OCI-M2 (cell line): Measurements from ENCODE around the gene R3HCC1L.
"Not testable (repeated sequence)": the region's sequence is repeated elsewhere in the genome, so short reads cannot be mapped to it uniquely, and the experiment has no call there.

Experiments used
- DNase-seq: peaks from one replicate; lab custom pipeline; 2025; ENCODE audit not compliant: unreplicated experiment; lab: John Stamatoyannopoulos, UW

R3HCC1L gene

DNA sequence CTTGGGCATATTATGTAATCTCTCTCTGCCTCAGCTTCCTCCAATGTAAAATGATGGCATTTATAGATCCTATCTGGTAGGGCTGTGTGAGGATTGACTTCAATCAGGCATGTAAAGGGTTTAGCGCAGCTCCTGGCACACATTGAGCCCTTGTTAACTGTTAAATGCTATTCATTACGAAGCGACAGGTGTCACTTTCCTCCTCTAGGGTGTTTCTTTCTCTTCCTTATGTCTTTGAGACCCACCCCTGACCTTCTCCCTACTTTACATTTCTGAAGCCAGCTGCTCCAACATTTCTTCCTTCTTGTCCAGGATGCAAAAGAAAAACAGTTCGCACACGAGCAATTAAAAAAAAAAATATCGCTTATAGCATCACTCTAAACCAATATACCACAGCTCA lies 5.7 kb upstream of the R3HCC1L start:
- DNase-seq = no peak

DNA sequence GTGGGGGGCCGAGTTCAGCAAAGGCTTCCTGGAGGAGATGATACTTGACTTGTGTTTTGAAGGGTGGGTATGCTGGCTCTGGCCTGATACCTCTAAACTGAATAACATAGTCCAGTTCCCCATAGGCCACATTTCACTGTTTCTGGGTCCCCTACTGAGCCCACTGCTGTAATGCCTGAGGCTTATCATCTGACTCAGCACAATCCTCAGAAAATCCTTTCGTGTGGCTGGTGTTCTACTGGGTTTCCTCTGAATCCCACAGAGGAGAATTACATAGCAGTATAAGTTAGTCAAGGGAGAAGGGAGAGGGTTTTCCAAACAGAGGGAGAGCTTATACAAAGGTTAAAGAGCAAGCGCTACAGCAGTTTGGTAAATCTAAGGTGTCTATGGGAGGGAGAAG lies 2.8 kb upstream of the R3HCC1L start:
- no peak for DNase-seq

DNA sequence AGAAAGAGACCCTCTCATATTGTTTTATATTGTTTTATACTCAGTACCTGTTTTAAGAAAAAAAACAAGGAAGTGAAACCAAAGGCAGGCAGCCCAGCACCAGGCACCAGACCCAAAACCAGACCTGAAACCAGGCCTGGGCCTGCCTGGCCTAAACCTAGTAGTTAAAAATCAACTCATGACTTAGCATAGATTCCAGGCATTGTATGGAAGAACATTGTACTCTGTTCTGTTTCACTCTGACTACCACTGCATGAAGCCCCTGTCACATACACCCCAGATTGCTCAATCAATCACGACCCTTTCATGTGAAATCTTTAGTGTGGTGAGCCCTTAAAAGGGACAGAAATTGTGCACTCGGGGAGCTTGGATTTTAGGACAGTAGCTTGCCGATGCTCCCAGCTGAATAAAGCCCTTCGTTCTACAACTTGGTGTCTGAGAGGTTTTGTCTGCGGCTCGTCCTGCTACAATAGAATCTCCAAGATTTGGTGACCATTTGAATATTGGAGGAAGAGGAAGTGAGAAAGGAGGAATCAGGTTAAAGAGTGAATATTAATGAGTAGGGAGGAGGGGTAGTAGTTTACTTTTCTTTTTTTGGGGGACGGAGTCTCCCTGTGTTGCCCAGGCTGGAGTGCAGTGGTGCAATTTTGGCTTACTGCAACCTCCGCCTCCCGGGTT lies 1.2 kb upstream of the R3HCC1L start:
- DNase-seq = not testable (repeated sequence)

DNA sequence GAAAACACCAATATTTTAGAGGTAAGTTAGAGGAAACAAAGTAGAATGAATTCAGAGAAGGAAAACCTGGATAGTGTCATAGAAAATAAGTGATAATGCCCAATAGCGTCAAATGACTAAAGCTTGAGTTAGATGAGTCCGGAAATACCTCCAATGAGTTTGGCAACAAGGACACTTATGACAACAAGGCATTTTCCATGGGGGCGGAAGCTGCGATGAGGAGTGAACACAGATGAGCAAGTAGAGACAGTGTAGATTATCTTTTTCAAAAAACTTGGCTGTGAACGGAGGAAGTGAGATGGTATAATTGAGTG lies 383 bp upstream of the R3HCC1L start:
- DNase-seq = no peak

DNA sequence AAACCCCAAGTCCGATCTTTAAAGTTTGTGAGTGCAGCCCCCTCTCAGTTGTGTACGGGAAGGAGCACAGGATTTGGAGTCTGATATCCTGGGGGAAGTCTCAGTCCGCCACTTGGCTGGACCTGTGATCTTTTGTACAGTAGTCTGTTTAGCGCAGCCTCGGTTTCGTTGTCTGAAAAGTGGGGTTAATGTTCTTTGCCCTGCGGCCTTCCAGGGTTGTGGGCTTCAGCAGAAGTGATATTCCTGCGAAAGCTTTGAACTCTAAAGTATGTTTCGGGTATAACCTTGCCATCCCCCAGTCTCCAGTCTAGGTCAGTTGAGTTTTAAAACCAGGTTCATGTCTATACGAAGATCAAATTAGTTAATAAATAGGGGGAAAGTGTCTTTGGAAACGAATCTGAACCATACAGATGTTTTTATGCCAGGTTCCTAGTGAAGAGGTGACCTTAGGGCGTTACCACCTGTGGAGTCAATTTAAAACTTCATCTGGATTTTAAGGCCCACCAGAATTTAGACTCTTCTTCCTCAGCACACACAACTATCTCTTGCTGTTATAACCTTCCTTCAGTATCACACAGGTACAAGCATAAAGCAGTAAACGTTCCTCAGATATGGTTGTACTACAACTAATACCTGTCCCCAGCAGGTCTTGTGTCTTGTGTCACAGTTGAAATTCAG lies 904 bp downstream of the R3HCC1L start:
- DNase-seq = no peak

- DNase-seq = not testable (repeated sequence)
Measured at GRCh38 chr10:98136775-98137174, 2.3 kb downstream of the R3HCC1L start.

DNA sequence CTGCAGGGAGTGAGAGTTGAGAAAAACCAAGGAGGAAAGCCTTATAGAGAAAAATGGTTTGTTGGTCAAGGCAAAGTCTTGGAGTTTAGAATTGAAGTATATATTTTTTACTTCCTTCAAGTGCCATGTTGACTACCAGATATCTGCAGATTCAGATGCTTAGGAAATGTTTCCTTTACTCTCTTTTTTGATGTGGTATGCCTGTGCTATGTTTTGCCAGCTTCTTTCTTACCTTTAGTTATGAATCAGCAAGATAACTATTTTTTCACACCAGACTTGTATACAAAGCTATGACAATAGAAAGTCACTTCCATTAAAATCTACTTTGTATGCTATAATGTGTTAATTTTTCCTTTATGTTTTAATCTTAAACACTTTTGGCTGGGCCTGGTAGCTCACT lies 3.6 kb downstream of the R3HCC1L start:
- no peak for DNase-seq

DNA sequence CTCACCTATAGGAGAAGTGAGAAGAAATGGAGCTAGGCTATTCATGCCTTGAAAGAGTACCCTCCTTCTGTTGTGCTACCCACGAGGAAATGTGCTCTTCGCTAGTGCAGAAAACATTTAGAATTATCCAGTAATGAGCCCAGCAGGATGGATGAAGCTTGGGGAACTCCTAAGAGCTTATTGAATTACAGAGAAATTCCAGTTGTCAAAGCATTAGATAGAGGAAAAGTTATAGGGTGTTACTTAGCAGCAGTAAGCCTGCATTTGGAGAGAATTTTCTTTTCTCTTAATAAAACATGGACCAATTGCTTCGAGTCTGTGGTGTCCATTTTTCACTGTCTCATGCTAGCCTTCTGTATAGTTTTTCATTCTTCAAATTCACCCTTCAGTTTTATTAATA lies 5.0 kb downstream of the R3HCC1L start:
- no peak for DNase-seq

- DNase-seq = no peak
Measured at GRCh38 chr10:98141484-98142073, 7.1 kb downstream of the R3HCC1L start.

DNA sequence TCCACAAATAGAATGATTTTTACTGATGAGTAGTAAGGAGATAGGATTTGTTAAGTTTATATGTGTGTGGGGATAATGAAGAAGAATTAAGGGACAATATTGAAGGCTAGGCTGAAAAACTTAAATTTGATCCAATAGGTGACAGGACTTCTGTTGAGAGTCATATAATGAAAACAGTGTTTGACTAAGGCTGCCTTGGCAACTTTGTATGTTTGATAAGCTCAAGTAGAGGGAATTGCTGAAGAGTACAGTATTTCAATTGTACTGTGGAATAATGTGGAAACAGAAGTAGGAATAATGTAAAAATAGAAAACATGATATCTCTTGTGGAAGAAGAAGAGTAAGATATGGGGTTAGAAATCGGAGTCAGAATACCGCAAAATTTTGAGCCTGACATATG lies 10.5 kb downstream of the R3HCC1L start:
- DNase-seq = no peak

- DNase-seq = no peak
Measured at GRCh38 chr10:98149858-98150257, 15.4 kb downstream of the R3HCC1L start.

GRCh38 chr10:98150544-98150943 lies 16.1 kb downstream of the R3HCC1L start:
- no peak for DNase-seq

DNA sequence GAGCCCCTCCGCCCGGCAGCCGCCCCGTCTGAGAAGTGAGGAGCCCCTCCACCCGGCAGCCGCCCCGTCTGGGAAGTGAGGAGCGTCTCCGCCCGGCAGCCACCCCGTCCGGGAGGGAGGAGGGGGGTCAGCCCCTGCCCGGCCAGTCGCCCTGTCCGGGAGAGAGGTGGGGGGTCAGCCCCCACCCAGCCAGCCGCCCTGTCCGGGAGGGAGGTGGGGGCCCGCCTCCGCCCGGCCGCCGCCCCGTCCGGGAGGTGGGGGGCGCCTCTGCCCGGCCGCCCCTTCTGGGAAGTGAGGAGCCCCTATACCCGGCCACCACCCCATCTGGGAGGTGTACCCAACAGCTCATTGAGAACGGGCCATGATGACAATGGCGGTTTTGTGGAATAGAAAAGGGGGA lies 18.3 kb downstream of the R3HCC1L start:
- DNase-seq = not testable (repeated sequence)

- DNase-seq = peak; percentile 19
Measured at GRCh38 chr10:98153213-98153958, 18.9 kb downstream of the R3HCC1L start.

GRCh38 chr10:98154076-98154475 lies 19.6 kb downstream of the R3HCC1L start:
- no peak for DNase-seq

GRCh38 chr10:98158576-98158975 lies 24.1 kb downstream of the R3HCC1L start:
- DNase-seq = no peak

GRCh38 chr10:98163941-98164340 lies 29.5 kb downstream of the R3HCC1L start:
- DNase-seq = no peak

- no peak for DNase-seq
Measured at GRCh38 chr10:98167191-98167590, 32.7 kb downstream of the R3HCC1L start.

GRCh38 chr10:98168147-98168546 lies 33.7 kb downstream of the R3HCC1L start:
- DNase-seq = no peak

- no peak for DNase-seq
Measured at GRCh38 chr10:98168766-98169165, 34.3 kb downstream of the R3HCC1L start.

DNA sequence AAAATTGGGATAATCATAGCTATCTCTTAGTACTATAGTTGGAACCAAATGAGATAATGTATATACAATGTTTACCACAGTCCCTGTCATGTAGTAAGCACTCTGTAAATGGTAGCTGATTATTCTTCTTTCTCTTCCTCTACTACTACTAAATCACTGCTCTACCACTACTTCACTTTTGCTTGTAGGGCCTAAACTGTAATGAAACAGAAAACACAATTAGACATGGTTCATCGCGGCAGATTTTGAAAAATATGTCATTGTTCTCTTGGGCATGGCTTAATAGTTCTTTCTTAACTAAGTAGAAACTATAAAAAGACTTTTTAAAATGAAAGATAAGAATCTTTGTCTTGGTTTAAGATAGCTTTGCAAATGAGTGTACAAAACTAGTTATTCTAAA lies 34.9 kb downstream of the R3HCC1L start:
- DNase-seq = no peak
